HCT116 (cell line): Measurements from ENCODE around the gene CKAP4. TPM values are rescaled to one million over a fixed set of nuclear protein-coding genes. Genes with fewer than 3 reads are reported as not detected.

Experiments
- ATAC-seq: fragments of 200-7000 bp; cut with Tn5 transposase; 2 replicates; pipeline ENCODE4 v1.9.1; 2020; ENCODE audit warnings: mild to moderate bottlenecking, moderate library complexity
- BruUV-seq: library from RNA; stranded (reverse); fragments of 400-500 nt; replicated peaks from 2 replicates; lab custom pipeline; 2021; lab: Mats Ljungman, UMichigan
- CTCF ChIA-PET: fragments of 300-600 bp; sonication (Branson Sonifier 250); formaldehyde crosslinking; loops from one replicate; lab custom pipeline; 2021; ENCODE audit warnings: antibody characterized with exemption; lab: Charles Lee
- POLR2A ChIA-PET: fragments of 300-600, 350-600 bp; sonication (Branson Sonifier 250); formaldehyde crosslinking; loops from one replicate; lab custom pipeline; 2021; ENCODE audit warnings: antibody characterized with exemption; lab: Charles Lee
- RAD21 ChIA-PET, 2 experiments: fragments of 300-600 bp; sonication (Branson Sonifier 250); formaldehyde crosslinking; loops; one replicate each; lab custom pipeline; 2023; ENCODE audit warnings: low total read pairs in 2 of 2; ENCODE audit not compliant: uncharacterized antibody in 2 of 2, unreplicated experiment in 2 of 2, low non-redundant PET in 1 of 2; lab: Charles Lee
- DNase-seq: peaks from one replicate; pipeline ENCODE4 v3.0.0-alpha.2; 2010; ENCODE audit warnings: low read depth, low spot score
- H2AFZ ChIP-seq: fragments of 200-600 bp; shearing (Covaris generic), sonication (generic); 2 replicates; pipeline ENCODE4 v1.6.1; 2017; ENCODE audit warnings: low read depth, mixed run types, mixed read lengths, antibody characterized with exemption, low read length; ENCODE audit not compliant: poor library complexity, severe bottlenecking
- H3K27ac ChIP-seq: 2 replicates; pipeline ENCODE4 v1.5.1; 2012; ENCODE audit warnings: low read depth, low read length
- H3K27me3 ChIP-seq: fragments of 200-600 bp; sonication (generic); 2 replicates; pipeline ENCODE4 v1.6.1; 2016; ENCODE audit warnings: mixed run types, low read length, mixed read lengths; ENCODE audit not compliant: insufficient read depth
- H3K36me3 ChIP-seq, 2 experiments: fragments of 200-500 bp in 1 of 2; fragments of 200-600 bp in 1 of 2; sonication (Bioruptor generic) in 1 of 2; sonication (generic) in 1 of 2; 2 replicates each; pipeline versions ENCODE4 v1.5.1 to v1.6.1; 2014 to 2016; ENCODE audit warnings: low read length in 2 of 2, inconsistent platforms in 1 of 2, mixed read lengths in 1 of 2, mixed run types in 1 of 2; ENCODE audit not compliant: insufficient read depth in 2 of 2, control insufficient read depth in 1 of 2
- H3K4me1 ChIP-seq, 2 experiments: fragments of 200-600 bp in 1 of 2; sonication (generic) in 1 of 2; 2 replicates each; pipeline versions ENCODE4 v1.5.1 to v1.6.1; 2012 to 2017; ENCODE audit warnings: low read length in 2 of 2, inconsistent platforms in 1 of 2, mild to moderate bottlenecking in 1 of 2, mixed read lengths in 1 of 2, mixed run types in 1 of 2, moderate library complexity in 1 of 2; ENCODE audit not compliant: insufficient read depth in 2 of 2, control insufficient read depth in 1 of 2
- H3K4me2 ChIP-seq: fragments of 200-600 bp; sonication (generic); 2 replicates; pipeline ENCODE4 v1.6.1; 2017; ENCODE audit warnings: mixed run types, low read length, mixed read lengths
- H3K4me3 ChIP-seq, 2 experiments: fragments of 200-600 bp in 1 of 2; sonication (generic) in 1 of 2; replicated peaks in 1 of 2; 2 replicates each; pipeline ENCODE4 v1.5.1; 2011 to 2016; ENCODE audit warnings: low read length in 2 of 2, control low read depth in 1 of 2, low read depth in 1 of 2, mild to moderate bottlenecking in 1 of 2, mixed read lengths in 1 of 2, mixed run types in 1 of 2
- H3K79me2 ChIP-seq: fragments of 200-600 bp; sonication (generic); 2 replicates; pipeline ENCODE4 v1.6.1; 2017; ENCODE audit warnings: mild to moderate bottlenecking, mixed run types, low read length, moderate library complexity, mixed read lengths; ENCODE audit not compliant: insufficient read depth
- H3K9ac ChIP-seq: fragments of 200-600 bp; sonication (generic); 2 replicates; pipeline ENCODE4 v1.6.1; 2016; ENCODE audit warnings: low read length, mixed read lengths
- H3K9me2 ChIP-seq: fragments of 200-600 bp; sonication (generic), shearing (Covaris generic); 2 replicates; pipeline ENCODE4 v1.6.1; 2017; ENCODE audit warnings: mixed run types, mild to moderate bottlenecking, moderate library complexity; ENCODE audit not compliant: insufficient read depth
- H3K9me3 ChIP-seq, 2 experiments: fragments of 200-500 bp in 1 of 2; fragments of 200-600 bp in 1 of 2; sonication (Bioruptor generic) in 1 of 2; sonication (generic) in 1 of 2; 2 replicates each; pipeline ENCODE4 v1.6.1; 2014 to 2017; ENCODE audit warnings: low read length in 2 of 2, mixed read lengths in 2 of 2, inconsistent platforms in 1 of 2, low read depth in 1 of 2, mild to moderate bottlenecking in 1 of 2, mixed run types in 1 of 2, moderate library complexity in 1 of 2; ENCODE audit not compliant: control insufficient read depth in 1 of 2, insufficient read depth in 1 of 2
- H4K20me1 ChIP-seq: fragments of 200-600 bp; sonication (generic), shearing (Covaris generic); 2 replicates; pipeline ENCODE4 v1.6.1; 2017; ENCODE audit warnings: mixed run types, mild to moderate bottlenecking, moderate library complexity; ENCODE audit not compliant: insufficient read depth
- ATF3 ChIP-seq: IDR thresholded peaks from 2 replicates; pipeline ENCODE4 v1.6.1; 2012
- CBX3 ChIP-seq: IDR thresholded peaks from 2 replicates; pipeline ENCODE4 v1.6.1; 2012; ENCODE audit warnings: low read depth
- CEBPB ChIP-seq: IDR thresholded peaks from 2 replicates; pipeline ENCODE4 v1.6.1; 2012; ENCODE audit warnings: low read depth
- CTCF ChIP-seq, 3 experiments: fragments of 200-600 bp in 1 of 3; sonication (generic) in 1 of 3; IDR thresholded peaks in 2 of 3; conservative IDR thresholded peaks in 1 of 3; 2 replicates each; pipeline ENCODE4 v1.5.1; 2012 to 2017; ENCODE audit warnings: low read depth in 2 of 3, low read length in 2 of 3, antibody characterized with exemption in 1 of 3, borderline replicate concordance in 1 of 3, control low read depth in 1 of 3, mild to moderate bottlenecking in 1 of 3, mixed read lengths in 1 of 3, mixed run types in 1 of 3, moderate library complexity in 1 of 3; ENCODE audit not compliant: insufficient read depth in 1 of 3
- EGR1 ChIP-seq: IDR thresholded peaks from 2 replicates; pipeline ENCODE4 v1.6.1; 2012; ENCODE audit warnings: low read depth
- EZH2 ChIP-seq: fragments of 200-600 bp; sonication (generic); IDR thresholded peaks from 2 replicates; pipeline ENCODE4 v1.6.1; 2017; ENCODE audit warnings: antibody characterized with exemption, mixed run types
- EZH2phosphoT487 ChIP-seq: fragments of 200-600 bp; IDR thresholded peaks from 2 replicates; pipeline ENCODE4 v1.6.1; 2018; ENCODE audit warnings: antibody characterized with exemption, borderline replicate concordance
- FOSL1 ChIP-seq: IDR thresholded peaks from 2 replicates; pipeline ENCODE4 v1.6.1; 2012; ENCODE audit warnings: low read depth
- MAX ChIP-seq: IDR thresholded peaks from 2 replicates; pipeline ENCODE4 v1.6.1; 2012
- POLR2A ChIP-seq: IDR thresholded peaks from 2 replicates; pipeline ENCODE4 v1.7.0; 2011; ENCODE audit warnings: borderline replicate concordance; ENCODE audit not compliant: insufficient read depth, insufficient read length; ENCODE audit errors: extremely low read depth
- RAD21 ChIP-seq: IDR thresholded peaks from 2 replicates; pipeline ENCODE4 v1.6.1; 2012; ENCODE audit warnings: low read depth, mild to moderate bottlenecking
- REST ChIP-seq: IDR thresholded peaks from 2 replicates; pipeline ENCODE4 v1.6.1; 2012; ENCODE audit warnings: low read depth
- SIN3A ChIP-seq: IDR thresholded peaks from 2 replicates; pipeline ENCODE4 v1.6.1; 2012; ENCODE audit warnings: low read depth
- SP1 ChIP-seq: IDR thresholded peaks from 2 replicates; pipeline ENCODE4 v1.6.1; 2012; ENCODE audit warnings: low read depth
- SRF ChIP-seq: IDR thresholded peaks from 2 replicates; pipeline ENCODE4 v1.6.1; 2012; ENCODE audit warnings: low read depth
- TCF7L2 ChIP-seq: IDR thresholded peaks from 2 replicates; pipeline ENCODE4 v1.7.0; 2011; ENCODE audit warnings: borderline replicate concordance, inconsistent platforms; ENCODE audit not compliant: insufficient read depth, insufficient read length; ENCODE audit errors: extremely low read depth
- ZBTB33 ChIP-seq: IDR thresholded peaks from 2 replicates; pipeline ENCODE4 v1.6.1; 2011; ENCODE audit warnings: mild to moderate bottlenecking, low read length, moderate library complexity; ENCODE audit not compliant: insufficient replicate concordance; ENCODE audit errors: extremely low read depth
- ZFX ChIP-seq: fragments of 450-650 bp; IDR thresholded peaks from 2 replicates; pipeline ENCODE4 v1.6.1; 2017
- ZNF274 ChIP-seq: fragments of 200-500 bp; sonication (Bioruptor generic); IDR thresholded peaks from 2 replicates; pipeline ENCODE4 v1.6.1; 2014; ENCODE audit warnings: mild to moderate bottlenecking, low read depth, low read length, inconsistent platforms
- intact Hi-C: fragments of 100-400 bp; cut with micrococcal nuclease; formaldehyde crosslinking; loops from 2 replicates; pipeline ENCODE4 v1.10.0; 2022
- total RNA-seq: library from RNA; stranded (reverse); gene quantifications from one replicate; pipeline ENCODE4 v1.2.1, GENCODE V29; 2021; ENCODE audit not compliant: unreplicated experiment

CKAP4 gene
- total RNA-seq, 1 experiment from 2014 or later: 45.9 TPM

GRCh38 chr12:106296179-106296877, 48.5 kb upstream of the CKAP4 start:
- no peaks in the 10 kb centered on the region for H3K9me2 ChIP-seq
- peak overlapping the region in 1 of 2 experiments; percentile 24; a peak in 1 of 4 replicates for H3K4me3 ChIP-seq
- CTCF ChIA-PET: interaction anchor here (0.9 kb wide), 2 partner anchors 49 to 69 kb away, joined by 3 read pairs; no protein-coding TSS in a partner anchor
- peak overlapping the region; percentile 75 for H2AFZ ChIP-seq
- no peaks in the 10 kb centered on the region for H3K79me2 ChIP-seq
- no peaks in the 10 kb centered on the region for H3K9me3 ChIP-seq
- no peaks in the 10 kb centered on the region for H3K27me3 ChIP-seq
- POLR2A ChIA-PET: no interaction called here
- H3K4me2 ChIP-seq: peak overlapping the region; percentile 68
- peaks cover 3 to 27% of the 10 kb centered on the region in 2 experiments; a peak in 3 of 4 replicates for H3K4me1 ChIP-seq
- RAD21 ChIA-PET: no interaction called here
- DNase-seq (peak; percentile 64), ATAC-seq (peak; percentile 81)
- no peak overlapping the region for H3K27ac ChIP-seq
- BruUV-seq: no TSS peak
- no peaks in the 10 kb centered on the region for H3K36me3 ChIP-seq
- peak overlapping the region; percentile 25; the same call in 1 of the 2 replicates for H3K9ac ChIP-seq
- H4K20me1 ChIP-seq: no peaks in the 10 kb centered on the region
- intact Hi-C loops: no loop called here
- TF ChIP-seq CEBPB (peak; percentile 60; the same call in 1 of the 2 replicates), SRF (peak; percentile 52; the same call in 1 of the 2 replicates), CBX3 (peak; percentile 30; the same call in 1 of the 2 replicates), CTCF (IDR thresholded peaks at IDR 0.05 in 2 of 3, conservative IDR thresholded peaks at IDR 0.05 in 1 of 3; ENCODE audit: borderline replicate concordance in 1 of 3, insufficient read depth in 1 of 3, low read depth in 2 of 3, low read length in 2 of 3) (no peak), EGR1 (0 out of 2 replicates have a peak, but pooled peaks have one; percentile 9), ATF3 (no peak), ZFX (no peak), SP1 (peak; percentile 70; the same call in 1 of the 2 replicates), REST (no peak), MAX (peak; percentile 73), SIN3A (no peak), FOSL1 (peak; percentile 95), ZNF274 (no peak), POLR2A (no peak), TCF7L2 (no peak), RAD21 (peak; percentile 10; the same call in 1 of the 2 replicates), EZH2phosphoT487 (no peak), ZBTB33 (no peak), EZH2 (no peak)
